Dermis microvascular lymphatic vessel endothelial cell (primary cell): ENCODE data around the gene TOP2A. TPM values are rescaled to one million over a fixed set of nuclear protein-coding genes. Genes with fewer than 3 reads are reported as not detected.
"Not testable (repeated sequence)": the region's sequence is repeated elsewhere in the genome, so short reads cannot be mapped to it uniquely, and the experiment has no call there.

Experiments used
- DNase-seq, 2 donors: peaks; one replicate each; pipeline versions ENCODE4 v3.0.0 to v3.0.0-alpha.2; 2010; ENCODE audit warnings: low read depth in 2 of 2
- total RNA-seq: library from RNA; depleted of rRNA; stranded (reverse); fragments of >200 nt; gene quantifications from 2 replicates; pipeline ENCODE4 v1.2.1, GENCODE V29; 2014

The TOP2A gene
- total RNA-seq, 1 donor from 2014 or later = 65.5 TPM

GRCh38 chr17:40378966-40379365 lies 38.7 kb downstream of the TOP2A start:
- DNase-seq = no peak

DNA sequence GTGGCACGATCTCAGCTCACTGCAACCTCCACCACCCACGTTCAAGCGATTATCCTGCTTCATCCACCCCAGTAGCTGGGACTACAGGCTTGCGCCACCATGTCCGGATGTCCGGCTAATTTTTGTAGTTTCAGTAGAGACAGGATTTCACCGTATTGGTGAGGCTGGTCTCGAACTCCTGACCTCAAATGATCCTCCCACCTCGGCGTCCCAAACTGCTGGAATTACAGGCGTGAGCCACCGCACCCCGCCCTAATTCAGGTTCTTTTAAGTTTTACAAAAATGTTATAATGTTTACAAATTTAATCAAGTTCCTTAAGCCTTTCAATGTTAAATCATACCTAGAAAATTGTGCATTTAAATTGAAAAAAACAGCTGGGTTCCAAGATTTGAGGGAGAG lies 39.9 kb downstream of the TOP2A start:
- DNase-seq = no peak

- DNase-seq = not testable (repeated sequence)
These were observed 41.2 kb downstream of the TOP2A start for GRCh38 chr17:40376541-40376940.

- not testable (repeated sequence) for DNase-seq
These were observed 41.9 kb downstream of the TOP2A start for GRCh38 chr17:40375786-40376185.

DNA sequence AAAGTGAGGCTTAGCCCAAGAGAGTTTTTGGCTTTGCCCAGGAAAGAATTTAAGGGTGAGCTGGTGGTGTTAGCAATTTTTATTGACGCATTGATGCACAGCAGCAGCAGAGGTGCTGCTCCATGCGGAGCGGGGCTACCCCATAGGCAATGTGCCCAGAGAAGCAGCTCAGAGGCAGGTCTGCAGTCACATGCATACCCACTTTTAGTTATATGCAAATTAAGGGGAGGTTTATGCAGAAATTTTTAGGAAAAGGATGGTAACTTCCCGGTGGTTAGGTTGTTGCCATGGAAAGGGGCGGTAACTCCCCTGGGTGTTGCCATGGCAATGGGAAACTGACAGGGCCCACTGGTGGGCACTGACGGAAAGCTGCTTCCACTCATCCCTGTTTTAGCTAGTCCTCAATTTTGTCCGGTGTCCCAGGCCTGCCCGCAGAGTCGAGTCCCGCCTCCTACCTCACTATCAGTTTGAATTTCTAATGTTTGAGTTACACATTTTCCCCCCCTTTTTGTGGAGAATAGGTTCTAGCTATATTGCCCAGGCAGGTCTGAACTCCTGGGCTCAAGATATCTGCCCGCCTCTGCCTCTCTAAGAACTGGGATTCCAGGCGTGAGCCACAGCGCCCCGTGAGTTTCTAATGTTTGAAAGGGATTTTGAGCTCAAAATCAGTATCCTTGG lies 42.7 kb downstream of the TOP2A start:
- DNase-seq = no peak

- DNase-seq = no peak
These were observed 43.7 kb downstream of the TOP2A start for GRCh38 chr17:40373999-40374398.

- DNase-seq = no peak
These were observed 44.4 kb downstream of the TOP2A start for GRCh38 chr17:40373324-40373723.

DNA sequence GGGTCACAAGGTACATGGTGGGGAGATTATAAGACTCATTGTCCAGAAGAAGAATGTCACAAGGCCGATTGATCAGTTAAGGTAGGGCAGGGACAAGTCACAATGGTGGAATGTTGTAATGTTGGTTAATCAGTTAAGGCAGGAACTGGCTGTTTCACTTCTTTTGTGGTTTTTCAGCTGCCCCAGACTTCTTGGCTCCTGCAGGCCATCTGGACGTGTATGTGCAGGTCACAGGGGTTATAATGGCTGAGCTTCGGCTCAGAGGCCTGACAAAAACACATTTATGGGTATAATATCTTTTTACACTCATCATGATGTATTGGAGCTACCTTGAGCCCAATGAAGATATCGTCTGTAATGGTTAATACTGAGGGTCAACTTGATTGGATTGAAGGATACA lies 45.1 kb downstream of the TOP2A start:
- not testable (repeated sequence) for DNase-seq

GRCh38 chr17:40372031-40372430 lies 45.7 kb downstream of the TOP2A start:
- DNase-seq = no peak

- no peak for DNase-seq
These were observed 46.3 kb downstream of the TOP2A start for GRCh38 chr17:40371261-40371929.

DNA sequence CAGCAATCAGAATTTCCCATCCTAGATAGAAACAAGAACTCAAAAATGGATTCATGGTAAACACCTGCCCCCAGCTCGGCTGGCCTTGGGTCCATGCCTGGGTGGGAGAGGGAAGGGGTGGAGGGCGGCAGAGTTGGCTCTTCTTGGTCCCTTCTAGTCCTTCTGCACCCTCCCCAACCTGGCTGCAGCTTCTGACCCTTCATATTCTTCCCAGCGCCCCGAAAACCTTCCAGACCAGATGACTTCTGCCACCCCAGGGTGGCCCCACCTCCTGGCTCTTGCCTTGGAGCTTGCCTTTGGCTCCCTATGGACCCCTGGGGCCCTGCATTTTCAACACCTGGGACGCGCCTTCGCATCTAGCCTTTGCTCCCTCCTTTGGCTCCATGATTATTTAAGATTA lies 47.8 kb downstream of the TOP2A start:
- DNase-seq = no peak

DNA sequence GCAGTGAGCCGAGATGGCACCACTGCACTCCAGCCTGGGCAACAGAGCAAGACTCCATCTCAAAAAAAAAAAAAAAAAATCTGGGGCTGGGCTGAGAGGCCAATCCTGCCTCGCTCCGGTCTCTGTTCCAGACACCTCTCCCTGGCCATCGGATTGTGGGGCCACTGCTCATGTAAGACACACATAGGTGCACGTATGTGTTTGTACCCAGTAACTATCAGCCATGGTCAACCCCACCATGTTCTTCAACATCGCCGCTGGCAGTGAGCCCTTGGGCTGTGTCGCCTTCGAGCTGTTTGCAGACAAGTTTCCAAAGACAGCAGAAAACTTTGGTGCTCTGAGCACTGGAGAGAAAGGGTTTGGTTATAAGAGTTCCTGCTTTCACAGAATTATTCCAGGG lies 50.0 kb downstream of the TOP2A start:
- not testable (repeated sequence) for DNase-seq

- DNase-seq = no peak
These were observed 50.7 kb downstream of the TOP2A start for GRCh38 chr17:40366861-40367518.

GRCh38 chr17:40366076-40366860 lies 51.4 kb downstream of the TOP2A start:
- DNase-seq = no peak

GRCh38 chr17:40364906-40365305 lies 52.8 kb downstream of the TOP2A start:
- DNase-seq = no peak

- no peak for DNase-seq
These were observed 53.4 kb downstream of the TOP2A start, which contains the start of gene GJD3 for GRCh38 chr17:40364121-40364861. Gene GJD3, minus strand, starts transcription at chr17:40364737. Its CDS starts 922 bp downstream, at chr17:40363815.

- DNase-seq = peak; percentile 47 to 58
These were observed 54.4 kb downstream of the TOP2A start for GRCh38 chr17:40363111-40363827.

- DNase-seq = peak; percentile 65 to 85
These were observed 55.0 kb downstream of the TOP2A start for GRCh38 chr17:40362696-40363110.

DNA sequence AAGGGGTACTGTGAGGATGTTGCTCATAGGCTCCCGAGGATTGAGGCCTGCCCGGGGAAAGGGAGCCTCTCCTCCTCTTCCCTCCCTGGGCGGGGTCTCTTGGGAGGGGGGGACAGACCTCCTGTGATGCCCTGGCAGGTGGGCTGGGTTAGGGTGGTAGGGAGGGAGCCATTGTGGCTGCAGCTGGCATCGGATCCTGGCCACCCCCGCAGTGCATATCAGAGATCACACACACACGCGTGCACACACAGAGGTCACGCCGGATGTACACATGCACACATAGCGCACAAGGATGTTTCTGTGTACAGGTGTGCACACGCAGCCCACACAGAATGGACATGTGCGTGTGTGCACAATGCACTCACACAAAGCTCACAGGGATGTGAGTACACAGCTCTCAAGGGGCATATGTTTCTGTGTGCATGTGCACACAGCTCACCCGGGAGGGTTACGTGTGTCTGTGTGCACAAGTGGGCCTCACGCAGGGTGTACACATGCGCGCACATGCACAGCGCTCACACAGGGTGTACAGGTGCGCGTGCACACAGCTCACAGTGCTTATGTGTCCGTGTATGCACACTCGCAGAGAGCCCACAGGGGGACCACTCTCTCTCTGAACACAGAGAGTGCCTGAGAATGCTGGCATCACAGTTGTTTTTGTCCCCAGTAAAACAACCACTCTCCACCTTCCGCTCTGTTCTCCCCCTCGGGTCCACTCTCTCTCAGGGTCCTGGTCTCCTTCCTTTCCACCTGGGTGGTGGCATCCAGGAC lies 55.6 kb downstream of the TOP2A start:
- no peak for DNase-seq
